LNCAP (cell line): ENCODE data around the gene IL16.

Experiments
- CTCF ChIP-seq: fragments of 450-650 bp; IDR thresholded peaks from 2 replicates; pipeline ENCODE4 v1.5.1; 2017; ENCODE audit warnings: mild to moderate bottlenecking

IL16 gene

GRCh38 chr15:81215983-81216382 lies 19.3 kb downstream of the IL16 start:
- TF ChIP-seq CTCF: no peak

- no peak for TF ChIP-seq CTCF
These were observed 19.7 kb downstream of the IL16 start for GRCh38 chr15:81216422-81216821.

- TF ChIP-seq CTCF: no peak
These were observed 24.8 kb downstream of the IL16 start for GRCh38 chr15:81221449-81221848.

- TF ChIP-seq CTCF: no peak
These were observed 25.3 kb downstream of the IL16 start for GRCh38 chr15:81222007-81222406.

GRCh38 chr15:81223346-81223971 lies 26.8 kb downstream of the IL16 start:
- TF ChIP-seq CTCF: no peak

GRCh38 chr15:81224232-81224631 lies 27.6 kb downstream of the IL16 start:
- TF ChIP-seq CTCF: no peak

- no peak for TF ChIP-seq CTCF
These were observed 28.5 kb downstream of the IL16 start for GRCh38 chr15:81225161-81225671.

GRCh38 chr15:81227716-81228115 lies 31.0 kb downstream of the IL16 start:
- no peak for TF ChIP-seq CTCF
